DND-41 (cell line): ENCODE data around the gene CDK17.

Experiments used
- ATAC-seq: fragments of 200-7000 bp; cut with Tn5 transposase; 3 replicates; pipeline ENCODE4 v1.9.1; 2021; ENCODE audit warnings: low read depth; ENCODE audit not compliant: insufficient read depth
- DNase-seq: peaks from one replicate; pipeline ENCODE4 v3.0.0-alpha.2; 2020
- H2AFZ ChIP-seq: 2 replicates; pipeline ENCODE4 v1.6.0; 2012; ENCODE audit warnings: low read depth, low read length
- H3K27ac ChIP-seq: 2 replicates; pipeline ENCODE4 v1.5.1; 2012; ENCODE audit warnings: low read length, inconsistent platforms
- H3K27me3 ChIP-seq: fragments of 200-600 bp; sonication (generic); 2 replicates; pipeline ENCODE4 v1.6.0; 2012; ENCODE audit warnings: low read length, mild to moderate bottlenecking, inconsistent platforms; ENCODE audit not compliant: insufficient read depth, poor library complexity
- H3K36me3 ChIP-seq: 2 replicates; pipeline ENCODE4 v1.5.1; 2012; ENCODE audit warnings: low read length, inconsistent platforms; ENCODE audit not compliant: insufficient read depth
- H3K4me1 ChIP-seq: 2 replicates; pipeline ENCODE4 v1.5.1; 2012; ENCODE audit warnings: mild to moderate bottlenecking, low read length; ENCODE audit not compliant: insufficient read depth
- H3K4me2 ChIP-seq: 2 replicates; pipeline ENCODE4 v1.6.0; 2012; ENCODE audit warnings: mild to moderate bottlenecking, moderate library complexity, low read length, inconsistent platforms; ENCODE audit not compliant: insufficient read depth
- H3K4me3 ChIP-seq, 2 experiments: fragments of 200-600 bp in 1 of 2; shearing (Covaris generic) in 1 of 2; 2 replicates each; pipeline ENCODE4 v1.5.1; 2012 to 2016; ENCODE audit warnings: inconsistent platforms in 2 of 2, low read length in 2 of 2, mild to moderate bottlenecking in 2 of 2, low read depth in 1 of 2, moderate library complexity in 1 of 2
- H3K79me2 ChIP-seq: 2 replicates; pipeline ENCODE4 v1.6.0; 2012; ENCODE audit warnings: low read length, inconsistent platforms; ENCODE audit not compliant: insufficient read depth
- H3K9ac ChIP-seq: 2 replicates; pipeline ENCODE4 v1.6.0; 2012; ENCODE audit warnings: low read depth, mild to moderate bottlenecking, inconsistent platforms, low read length, moderate library complexity
- H3K9me3 ChIP-seq: 2 replicates; pipeline ENCODE4 v1.5.1; 2012; ENCODE audit warnings: low read length, moderate library complexity, mild to moderate bottlenecking, inconsistent platforms; ENCODE audit not compliant: insufficient read depth, severe bottlenecking
- H4K20me1 ChIP-seq: 2 replicates; pipeline ENCODE4 v1.6.0; 2012; ENCODE audit warnings: low read length; ENCODE audit not compliant: insufficient read depth
- EZH2 ChIP-seq: IDR thresholded peaks from 3 replicates; pipeline ENCODE4 v1.6.1; 2012; ENCODE audit warnings: borderline replicate concordance, low read depth, mild to moderate bottlenecking, moderate library complexity, low read length, inconsistent platforms; ENCODE audit not compliant: severe bottlenecking
- TF ChIP-seq, protein P1 (sequence below): IDR thresholded peaks from 2 replicates; pipeline ENCODE4 v1.5.1; 2012; ENCODE audit warnings: borderline replicate concordance, low read length, moderate library complexity, mild to moderate bottlenecking; ENCODE audit not compliant: poor library complexity, severe bottlenecking; ENCODE audit errors: extremely low read depth

Gene CDK17

DNA sequence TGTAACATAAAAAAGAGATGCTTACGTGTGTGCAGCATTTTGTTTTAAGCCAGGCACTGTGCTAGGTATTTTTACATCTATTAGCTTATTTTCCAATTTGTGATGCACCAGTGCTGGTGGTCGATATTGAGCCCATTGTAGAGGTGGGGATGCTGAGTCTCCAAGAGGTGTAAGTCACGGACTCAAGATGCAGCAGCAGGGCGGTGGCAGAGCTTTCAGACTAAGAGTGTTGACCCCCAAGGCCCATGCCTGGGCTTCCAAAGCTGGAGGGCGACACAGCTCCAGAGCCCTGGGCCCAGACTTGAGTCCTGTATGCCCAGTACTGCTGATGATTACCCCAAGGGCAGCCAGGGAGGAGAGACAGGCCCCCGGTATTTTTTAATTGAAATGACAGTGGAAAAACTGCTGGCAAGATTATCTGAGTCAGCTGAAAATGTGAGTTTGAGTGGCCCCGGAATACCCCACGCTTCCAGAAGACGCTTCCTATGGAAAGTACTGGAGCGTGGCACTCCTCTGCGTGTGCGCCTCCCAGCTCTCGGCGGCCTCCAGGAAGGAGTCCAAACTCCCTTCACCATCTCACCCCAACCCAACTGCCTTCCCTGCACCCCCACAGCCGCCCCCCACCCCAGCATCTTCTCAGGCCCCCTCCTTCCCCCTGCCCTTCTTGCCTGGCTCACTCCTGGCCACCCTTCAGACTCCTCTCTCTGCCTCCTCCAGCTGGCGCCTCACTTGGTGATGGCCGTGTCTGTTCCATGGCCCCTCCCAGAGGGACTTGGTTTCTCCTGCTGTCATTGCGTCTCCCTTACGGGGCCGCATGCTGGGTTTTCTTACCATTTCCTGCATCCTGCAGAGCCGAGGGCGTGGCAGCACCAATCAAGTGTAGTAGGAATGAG is 165.4 kb downstream of the CDK17 start:
- H2AFZ ChIP-seq: no peak overlapping the region
- H3K4me1 ChIP-seq: peaks cover 11% of the 10 kb centered on the region
- no peak overlapping the region for H3K4me3 ChIP-seq
- H3K9ac ChIP-seq: no peak overlapping the region
- no peak overlapping the region for H3K27ac ChIP-seq
- DNase-seq: no peak
- TF ChIP-seq, protein P1, sequence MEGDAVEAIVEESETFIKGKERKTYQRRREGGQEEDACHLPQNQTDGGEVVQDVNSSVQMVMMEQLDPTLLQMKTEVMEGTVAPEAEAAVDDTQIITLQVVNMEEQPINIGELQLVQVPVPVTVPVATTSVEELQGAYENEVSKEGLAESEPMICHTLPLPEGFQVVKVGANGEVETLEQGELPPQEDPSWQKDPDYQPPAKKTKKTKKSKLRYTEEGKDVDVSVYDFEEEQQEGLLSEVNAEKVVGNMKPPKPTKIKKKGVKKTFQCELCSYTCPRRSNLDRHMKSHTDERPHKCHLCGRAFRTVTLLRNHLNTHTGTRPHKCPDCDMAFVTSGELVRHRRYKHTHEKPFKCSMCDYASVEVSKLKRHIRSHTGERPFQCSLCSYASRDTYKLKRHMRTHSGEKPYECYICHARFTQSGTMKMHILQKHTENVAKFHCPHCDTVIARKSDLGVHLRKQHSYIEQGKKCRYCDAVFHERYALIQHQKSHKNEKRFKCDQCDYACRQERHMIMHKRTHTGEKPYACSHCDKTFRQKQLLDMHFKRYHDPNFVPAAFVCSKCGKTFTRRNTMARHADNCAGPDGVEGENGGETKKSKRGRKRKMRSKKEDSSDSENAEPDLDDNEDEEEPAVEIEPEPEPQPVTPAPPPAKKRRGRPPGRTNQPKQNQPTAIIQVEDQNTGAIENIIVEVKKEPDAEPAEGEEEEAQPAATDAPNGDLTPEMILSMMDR: no peak
- TF ChIP-seq EZH2: no peak
- H4K20me1 ChIP-seq: peaks cover 17% of the 10 kb centered on the region
- H3K4me2 ChIP-seq: no peak overlapping the region
- no peaks in the 10 kb centered on the region for H3K27me3 ChIP-seq
- H3K79me2 ChIP-seq: no peaks in the 10 kb centered on the region
- H3K36me3 ChIP-seq: no peaks in the 10 kb centered on the region
- H3K9me3 ChIP-seq: no peaks in the 10 kb centered on the region
- ATAC-seq: no peak

DNA sequence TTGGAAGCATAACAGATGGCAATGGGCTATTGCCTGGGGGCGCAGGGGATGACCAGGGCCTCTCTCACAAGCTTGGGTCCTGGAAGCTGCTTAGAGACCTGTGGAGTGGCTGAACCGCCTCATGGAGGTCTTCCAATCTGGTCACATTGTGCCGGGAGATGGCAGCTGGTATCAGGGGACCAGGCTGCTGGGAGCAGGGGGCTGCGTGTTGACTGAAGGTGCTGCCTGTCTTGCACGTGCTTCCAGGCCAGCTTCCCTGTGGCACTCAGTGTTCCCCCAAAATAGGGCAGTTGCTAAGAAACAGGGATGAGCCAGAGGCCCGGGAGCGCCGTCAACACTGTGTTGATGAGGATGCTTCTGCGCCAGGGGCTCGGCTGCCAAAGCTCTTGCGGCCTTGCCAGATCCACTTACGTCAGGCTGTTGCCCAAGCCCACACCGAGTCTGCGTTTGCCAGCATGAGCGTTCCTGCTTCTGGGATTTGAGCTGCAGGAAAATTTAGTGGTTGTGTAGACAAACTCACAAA is 166.2 kb downstream of the CDK17 start:
- DNase-seq (no peak), ATAC-seq (no peak)
- Histone ChIP-seq H2AFZ (no peak overlapping the region), H3K27me3 (no peaks in the 10 kb centered on the region), H3K4me1 (peaks cover 11% of the 10 kb centered on the region), H3K9ac (no peak overlapping the region), H3K36me3 (no peaks in the 10 kb centered on the region; the same call in 1 of the 2 replicates), H3K4me2 (no peak overlapping the region), H3K79me2 (no peaks in the 10 kb centered on the region), H4K20me1 (peaks cover 11% of the 10 kb centered on the region), H3K27ac (no peak overlapping the region), H3K9me3 (no peaks in the 10 kb centered on the region), H3K4me3 (no peak overlapping the region)
- TF ChIP-seq EZH2: no peak
- TF ChIP-seq, protein P1: no peak

DNA sequence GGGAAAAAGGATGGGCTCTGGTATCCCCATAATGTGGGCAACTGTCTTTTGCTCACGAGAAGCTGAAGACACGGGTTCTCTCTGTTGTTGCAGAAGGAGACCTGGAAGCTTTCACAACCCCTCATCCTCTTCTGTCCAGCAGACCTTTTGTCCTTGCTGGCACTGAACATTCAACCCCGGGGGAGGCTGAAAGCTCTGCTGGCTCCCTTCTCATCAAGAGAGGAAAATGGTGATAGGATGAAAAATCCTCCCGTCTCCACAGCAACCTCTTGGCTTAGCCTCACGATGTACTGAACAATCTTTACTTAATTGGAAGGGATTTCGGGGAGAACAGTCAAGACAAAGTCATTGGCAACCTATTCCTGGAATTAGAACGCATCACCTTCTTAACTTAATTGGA is 167.1 kb downstream of the CDK17 start:
- peaks cover 4% of the 10 kb centered on the region; the same call in 1 of the 2 replicates for H3K36me3 ChIP-seq
- no peak overlapping the region for H3K4me3 ChIP-seq
- ATAC-seq (no peak), DNase-seq (no peak)
- H3K4me1 ChIP-seq: peaks cover 11% of the 10 kb centered on the region
- no peaks in the 10 kb centered on the region for H3K79me2 ChIP-seq
- no peak overlapping the region for H2AFZ ChIP-seq
- peaks cover 13% of the 10 kb centered on the region for H4K20me1 ChIP-seq
- H3K27ac ChIP-seq: no peak overlapping the region
- H3K4me2 ChIP-seq: no peak overlapping the region
- no peak for TF ChIP-seq EZH2
- TF ChIP-seq, protein P1: no peak
- H3K27me3 ChIP-seq: no peaks in the 10 kb centered on the region
- H3K9ac ChIP-seq: no peak overlapping the region
- H3K9me3 ChIP-seq: no peaks in the 10 kb centered on the region
